ENCODE results near the gene SH3BP5L. TPM values are rescaled to one million over a fixed set of nuclear protein-coding genes. Genes with fewer than 3 reads are reported as not detected.

Gene SH3BP5L
- total RNA-seq, 1 donor from 2014 or later: 30.8 TPM

DNA sequence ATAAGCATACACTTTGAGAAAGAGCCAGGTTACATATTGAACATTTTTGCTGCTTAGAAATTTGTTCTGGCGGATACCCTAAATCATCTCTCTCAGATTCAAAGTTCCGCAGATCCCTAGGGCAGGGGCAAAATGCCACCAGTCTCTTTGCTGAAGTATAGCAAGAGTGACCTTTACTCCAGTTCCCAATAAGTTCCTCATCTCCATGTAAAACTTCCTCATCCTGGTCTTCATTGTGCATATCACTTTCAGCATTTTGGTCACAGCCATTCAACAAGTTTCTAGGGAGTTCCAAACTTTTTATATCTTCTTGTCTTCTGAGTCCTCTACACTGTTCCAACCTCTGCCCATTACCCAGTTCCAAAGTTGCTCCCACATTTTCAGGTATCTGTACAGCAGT is 46.8 kb downstream of the SH3BP5L start:
- Mint-ChIP-seq H3K4me1 (ENCODE audit: low read depth) (no peaks in the 10 kb centered on the region), H3K27ac (ENCODE audit: unreplicated experiment) (no peak overlapping the region), H3K4me3 (ENCODE audit: unreplicated experiment) (no peak overlapping the region), H3K36me3 (ENCODE audit: low read depth) (no peaks in the 10 kb centered on the region), H3K27me3 (ENCODE audit: low read depth) (no peaks in the 10 kb centered on the region), H3K9me3 (ENCODE audit: low read depth) (peaks cover 22% of the 10 kb centered on the region)
- TF ChIP-seq, protein P1, sequence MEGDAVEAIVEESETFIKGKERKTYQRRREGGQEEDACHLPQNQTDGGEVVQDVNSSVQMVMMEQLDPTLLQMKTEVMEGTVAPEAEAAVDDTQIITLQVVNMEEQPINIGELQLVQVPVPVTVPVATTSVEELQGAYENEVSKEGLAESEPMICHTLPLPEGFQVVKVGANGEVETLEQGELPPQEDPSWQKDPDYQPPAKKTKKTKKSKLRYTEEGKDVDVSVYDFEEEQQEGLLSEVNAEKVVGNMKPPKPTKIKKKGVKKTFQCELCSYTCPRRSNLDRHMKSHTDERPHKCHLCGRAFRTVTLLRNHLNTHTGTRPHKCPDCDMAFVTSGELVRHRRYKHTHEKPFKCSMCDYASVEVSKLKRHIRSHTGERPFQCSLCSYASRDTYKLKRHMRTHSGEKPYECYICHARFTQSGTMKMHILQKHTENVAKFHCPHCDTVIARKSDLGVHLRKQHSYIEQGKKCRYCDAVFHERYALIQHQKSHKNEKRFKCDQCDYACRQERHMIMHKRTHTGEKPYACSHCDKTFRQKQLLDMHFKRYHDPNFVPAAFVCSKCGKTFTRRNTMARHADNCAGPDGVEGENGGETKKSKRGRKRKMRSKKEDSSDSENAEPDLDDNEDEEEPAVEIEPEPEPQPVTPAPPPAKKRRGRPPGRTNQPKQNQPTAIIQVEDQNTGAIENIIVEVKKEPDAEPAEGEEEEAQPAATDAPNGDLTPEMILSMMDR (IDR thresholded peaks at IDR 0.05): no peak
- no peak for DNase-seq (ENCODE audit: low spot score)

DNA sequence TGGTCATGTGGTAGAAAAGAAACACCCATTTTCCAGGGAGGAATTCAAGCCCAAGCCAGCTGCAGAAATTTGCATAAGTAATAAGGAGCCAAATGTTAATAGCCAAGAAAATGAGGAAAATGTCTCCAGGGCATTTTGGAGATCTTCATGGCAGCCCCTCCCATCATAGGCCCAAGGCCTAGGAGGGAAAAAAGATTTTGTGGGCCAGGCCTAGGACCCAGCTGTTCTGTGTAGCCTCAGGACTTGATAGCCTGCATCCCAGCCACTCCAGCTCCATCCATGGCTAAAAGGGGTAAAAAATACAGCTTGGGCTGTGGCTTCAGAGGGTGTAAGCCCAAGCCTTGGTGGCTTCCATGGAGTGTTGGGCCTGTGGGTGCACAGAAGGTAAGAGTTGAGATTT is 48.7 kb downstream of the SH3BP5L start:
- TF ChIP-seq, protein P1 (IDR thresholded peaks at IDR 0.05): no peak
- Mint-ChIP-seq H3K4me3 (ENCODE audit: unreplicated experiment) (no peak overlapping the region), H3K27ac (ENCODE audit: unreplicated experiment) (no peak overlapping the region), H3K36me3 (ENCODE audit: low read depth) (no peaks in the 10 kb centered on the region), H3K4me1 (ENCODE audit: low read depth) (no peaks in the 10 kb centered on the region), H3K9me3 (ENCODE audit: low read depth) (peaks cover 22% of the 10 kb centered on the region), H3K27me3 (ENCODE audit: low read depth) (peaks cover 4% of the 10 kb centered on the region)
- DNase-seq (ENCODE audit: low spot score): no peak

GRCh38 chr1:248775441-248775840 is 50.3 kb downstream of the SH3BP5L start:
- no peaks in the 10 kb centered on the region for H3K36me3 Mint-ChIP-seq (ENCODE audit: low read depth)

More at GRCh38 chr1:248775441-248775840, 50.3 kb downstream of the SH3BP5L start:
- peaks cover 17% of the 10 kb centered on the region for H3K9me3 Mint-ChIP-seq (ENCODE audit: low read depth)
- peaks cover 4% of the 10 kb centered on the region for H3K27me3 Mint-ChIP-seq (ENCODE audit: low read depth)
- H3K4me1 Mint-ChIP-seq (ENCODE audit: low read depth): no peaks in the 10 kb centered on the region
- TF ChIP-seq, protein P1 (IDR thresholded peaks at IDR 0.05): no peak
- no peak overlapping the region for H3K4me3 Mint-ChIP-seq (ENCODE audit: unreplicated experiment)
- H3K27ac Mint-ChIP-seq (ENCODE audit: unreplicated experiment): no peak overlapping the region
- DNase-seq (ENCODE audit: low spot score): no peak

Small RNA genes lying within 50 kb of the gene (microRNA-seq; reads per million reads assigned to microRNA genes)
- not detected for gene MIR3124 (ENCODE audit: borderline number of aligned reads)

Other genes with a start within 250 kb of the SH3BP5L start
- not detected in 3 replicates for gene OR2T10, start 228.2 kb downstream of the SH3BP5L start, total RNA-seq
- not detected in 3 replicates for gene OR2T11, start 190.8 kb downstream of the SH3BP5L start, total RNA-seq
- gene OR2T35, start 180.6 kb downstream of the SH3BP5L start, total RNA-seq: not detected in 3 replicates
- not detected in 3 replicates for gene OR2T27, start 170.4 kb downstream of the SH3BP5L start, total RNA-seq
- not detected in 3 replicates for gene OR14I1, start 123.1 kb downstream of the SH3BP5L start, total RNA-seq
- not detected in 3 replicates for gene LYPD8, start 70.2 kb downstream of the SH3BP5L start, total RNA-seq
- gene ZNF672, start 12.3 kb upstream of the SH3BP5L start, total RNA-seq: 17.1 to 20.2 TPM (median 19.8 TPM) in 3 replicates
- 20.7 to 36.4 TPM (median 21.6 TPM) in 3 replicates for gene ZNF692, start 33.2 kb upstream of the SH3BP5L start, total RNA-seq
- 5.2 to 6.0 TPM (median 5.8 TPM) in 3 replicates for gene PGBD2, start 80.3 kb upstream of the SH3BP5L start, total RNA-seq